Activated gamma-delta T cell (primary cell): Measurements from ENCODE around the gene LPAR2.
"Not testable (repeated sequence)": the region's sequence is repeated elsewhere in the genome, so short reads cannot be mapped to it uniquely, and the experiment has no call there.

Experiments used
- DNase-seq: peaks from one replicate; lab custom pipeline; 2025; lab: John Stamatoyannopoulos, UW

Gene LPAR2

DNA sequence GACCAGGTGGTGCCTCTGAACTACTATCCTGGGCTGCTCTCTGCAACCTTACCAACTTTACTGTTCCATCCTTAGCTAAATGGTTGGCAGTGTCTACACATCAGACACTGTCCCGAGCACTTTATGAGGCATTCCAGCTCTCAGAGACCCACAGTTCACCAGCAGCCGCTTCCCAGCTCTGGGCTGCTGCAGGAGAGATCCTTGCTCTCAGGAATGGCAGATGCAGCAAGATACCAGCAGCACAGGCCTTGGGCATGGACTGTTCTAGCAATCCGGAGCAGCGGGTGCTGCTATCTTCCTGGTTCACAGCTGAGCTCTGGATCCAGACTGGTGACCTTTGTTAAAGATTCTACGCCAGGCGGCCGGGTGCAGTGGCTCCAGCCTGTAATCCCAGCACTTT is 3.3 kb upstream of the LPAR2 start:
- DNase-seq = no peak

DNA sequence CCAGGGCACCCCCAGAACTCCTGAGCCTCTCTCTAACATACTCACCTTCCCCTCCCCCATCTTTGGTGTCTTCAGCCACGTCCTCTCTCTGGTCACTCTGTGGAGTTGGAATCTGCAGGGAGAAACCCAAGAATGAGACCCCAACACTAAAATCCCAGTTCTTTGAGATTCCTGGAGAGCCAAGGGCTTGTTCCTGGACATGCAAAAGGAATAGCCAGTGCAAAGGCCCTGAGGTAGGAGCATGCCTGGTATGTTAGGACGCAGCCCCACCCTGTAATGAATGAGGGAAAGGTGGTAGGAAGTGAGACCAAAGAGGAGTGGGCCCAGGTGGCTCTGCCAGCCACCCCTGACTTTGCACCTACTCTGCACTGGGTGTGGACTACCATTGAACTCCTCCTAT is 2.4 kb upstream of the LPAR2 start:
- no peak for DNase-seq

DNA sequence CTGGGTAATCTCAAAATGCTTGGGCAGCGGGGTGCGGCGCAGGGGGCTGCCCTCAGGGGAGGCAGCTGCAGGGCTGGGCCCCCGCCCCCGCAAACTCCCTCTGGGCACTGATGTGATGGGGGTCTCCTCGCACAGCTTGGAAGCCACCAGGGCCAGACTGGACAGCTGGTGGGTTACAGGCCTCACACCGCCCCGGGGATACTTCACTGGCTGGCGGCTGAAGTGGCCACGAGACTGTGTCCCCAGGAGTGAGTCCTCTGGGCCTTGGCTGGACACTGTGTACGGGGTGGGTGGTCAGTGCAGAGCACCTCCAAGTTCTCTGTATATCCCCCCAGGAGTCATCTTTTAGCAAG is 2.0 kb upstream of the LPAR2 start:
- DNase-seq = no peak

DNA sequence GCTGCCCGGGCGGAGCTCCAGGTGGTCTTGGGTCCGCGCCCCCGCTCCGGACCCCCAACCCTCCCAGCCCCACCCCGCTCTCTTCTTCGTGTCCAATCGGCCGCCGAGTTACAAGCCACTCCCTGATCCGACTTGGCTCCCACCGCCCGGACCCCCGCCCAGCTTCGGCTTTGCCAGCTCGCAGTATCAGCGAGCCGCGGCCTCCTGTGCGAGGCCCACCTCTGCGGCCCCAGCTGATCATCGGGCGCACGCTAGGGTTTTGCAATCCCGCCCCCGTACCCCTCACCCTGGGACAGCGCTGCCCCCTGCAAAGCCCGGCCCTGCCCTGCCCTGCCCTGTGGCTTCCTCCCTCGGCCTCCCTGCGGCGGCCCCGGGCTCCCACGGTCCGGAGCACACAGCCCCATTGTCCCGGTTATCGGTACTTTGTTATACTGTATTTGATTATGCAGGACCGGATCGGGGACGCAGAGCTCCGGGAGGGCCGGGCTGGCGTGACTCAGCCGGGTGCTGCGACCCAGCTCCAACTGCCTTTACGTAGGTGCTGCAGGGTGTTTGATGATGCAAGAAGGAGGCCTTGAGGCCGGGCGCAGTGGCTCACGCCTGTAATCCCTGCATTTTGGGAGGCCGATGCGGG is 598 bp upstream of the LPAR2 start:
- DNase-seq = peak; percentile 56

DNA sequence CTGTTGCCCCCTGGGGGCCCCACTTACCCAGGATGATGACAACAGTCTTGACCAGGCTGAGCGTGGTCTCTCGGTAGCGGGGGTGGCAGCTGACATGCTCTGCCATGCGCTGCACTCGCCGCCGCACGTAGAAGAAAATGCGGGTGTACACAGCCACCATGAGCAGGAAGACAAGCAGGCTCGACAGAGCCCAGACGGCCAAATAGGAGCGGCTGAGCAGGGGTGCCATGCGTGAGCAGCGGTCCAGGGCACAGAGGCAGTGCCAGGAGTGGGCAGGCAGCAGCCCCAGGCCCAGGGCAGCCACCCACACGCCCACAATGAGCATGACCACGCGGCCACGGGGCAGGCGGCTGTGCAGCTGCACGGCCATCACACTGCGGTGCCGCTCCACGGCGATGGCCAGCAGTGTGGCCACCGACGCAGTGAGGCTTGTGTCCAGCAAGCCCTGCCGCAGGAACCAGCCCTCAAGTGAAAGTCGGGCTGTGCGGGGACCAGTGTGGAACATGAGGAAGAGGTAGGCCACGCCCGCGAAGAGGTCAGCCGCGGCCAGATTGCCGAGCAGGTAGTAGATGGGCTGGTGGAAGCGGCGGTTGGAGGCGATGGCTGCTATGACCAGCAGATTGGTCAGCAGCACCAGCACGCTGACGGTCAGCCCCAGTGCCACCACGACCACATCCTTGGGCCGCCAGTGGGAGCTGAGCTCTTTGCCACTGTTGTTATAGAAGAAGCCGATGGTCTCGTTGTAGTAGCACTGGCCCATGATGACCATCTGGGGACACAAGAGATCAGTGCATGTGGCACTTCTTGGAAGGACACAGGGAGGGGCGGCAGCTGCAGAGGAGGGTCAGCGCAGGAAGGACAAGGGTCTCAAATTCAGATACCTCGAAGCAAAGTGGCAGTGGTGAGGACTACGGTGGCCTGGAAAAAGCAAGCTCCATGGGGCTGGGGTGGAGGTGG is 1.2 kb downstream of the LPAR2 start:
- no peak for DNase-seq

DNA sequence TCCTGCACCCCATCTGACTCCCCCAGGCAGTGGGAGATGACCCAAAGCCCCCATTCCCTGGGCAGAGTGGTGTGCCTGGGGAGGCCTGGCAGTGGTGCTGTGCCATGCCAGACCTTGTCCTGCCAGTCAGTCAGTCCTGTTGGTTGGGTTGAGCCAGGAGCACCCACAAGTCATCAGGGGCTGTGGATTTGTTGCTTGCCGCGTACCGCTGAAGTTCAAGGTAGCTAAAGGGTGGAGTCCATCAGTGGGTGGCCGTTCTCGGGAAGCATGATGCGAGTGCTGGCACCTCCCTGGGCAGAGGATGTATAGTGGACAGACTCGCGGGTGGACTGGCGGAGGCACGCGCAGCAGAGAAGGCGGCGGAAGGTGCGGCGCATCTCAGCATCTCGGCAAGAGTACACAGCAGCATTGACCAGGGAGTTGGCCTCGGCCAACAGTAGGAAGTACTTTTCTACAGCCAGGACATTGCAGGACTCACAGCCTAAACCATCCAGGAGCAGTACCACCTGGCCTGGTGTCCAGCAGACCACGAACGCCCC is 3.9 kb downstream of the LPAR2 start:
- DNase-seq = no peak

DNA sequence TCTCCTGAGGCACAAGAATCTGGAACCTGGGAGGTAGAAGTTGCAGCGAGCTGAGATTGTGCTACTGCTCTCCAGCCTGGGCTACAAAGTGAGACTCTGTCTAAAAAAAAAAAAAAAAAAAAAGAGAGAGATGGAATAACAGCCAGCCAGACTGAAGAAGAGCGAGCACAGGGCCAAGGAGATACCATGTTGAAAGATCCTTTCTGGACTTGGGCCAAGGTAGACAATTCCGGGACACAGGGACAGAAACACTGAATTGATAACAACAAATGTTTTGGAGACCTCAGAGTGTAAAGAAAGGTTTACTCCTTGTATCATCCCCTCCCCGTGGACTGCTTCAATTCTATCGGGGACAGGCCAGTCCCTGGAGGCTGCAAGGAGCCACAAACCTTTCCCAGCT is 4.6 kb downstream of the LPAR2 start:
- no peak for DNase-seq

DNA sequence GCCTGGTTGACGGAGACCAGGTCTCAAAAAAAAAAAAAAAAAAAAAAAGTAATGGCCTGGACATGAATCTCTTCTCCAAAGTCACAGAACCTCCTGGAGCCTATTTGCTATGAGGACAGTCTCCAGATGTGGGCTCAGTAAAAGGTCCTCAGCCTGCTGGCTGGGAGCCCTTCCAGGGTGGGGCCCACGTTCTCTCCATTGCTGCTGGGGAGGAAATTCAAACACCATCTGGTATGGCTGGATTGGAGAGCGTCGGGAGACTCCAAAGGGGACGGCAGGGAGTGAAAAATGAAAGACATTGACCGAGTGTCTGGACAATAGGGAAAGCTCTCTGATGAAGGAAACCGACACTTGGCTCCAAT is 8.2 kb downstream of the LPAR2 start:
- DNase-seq = no peak

DNA sequence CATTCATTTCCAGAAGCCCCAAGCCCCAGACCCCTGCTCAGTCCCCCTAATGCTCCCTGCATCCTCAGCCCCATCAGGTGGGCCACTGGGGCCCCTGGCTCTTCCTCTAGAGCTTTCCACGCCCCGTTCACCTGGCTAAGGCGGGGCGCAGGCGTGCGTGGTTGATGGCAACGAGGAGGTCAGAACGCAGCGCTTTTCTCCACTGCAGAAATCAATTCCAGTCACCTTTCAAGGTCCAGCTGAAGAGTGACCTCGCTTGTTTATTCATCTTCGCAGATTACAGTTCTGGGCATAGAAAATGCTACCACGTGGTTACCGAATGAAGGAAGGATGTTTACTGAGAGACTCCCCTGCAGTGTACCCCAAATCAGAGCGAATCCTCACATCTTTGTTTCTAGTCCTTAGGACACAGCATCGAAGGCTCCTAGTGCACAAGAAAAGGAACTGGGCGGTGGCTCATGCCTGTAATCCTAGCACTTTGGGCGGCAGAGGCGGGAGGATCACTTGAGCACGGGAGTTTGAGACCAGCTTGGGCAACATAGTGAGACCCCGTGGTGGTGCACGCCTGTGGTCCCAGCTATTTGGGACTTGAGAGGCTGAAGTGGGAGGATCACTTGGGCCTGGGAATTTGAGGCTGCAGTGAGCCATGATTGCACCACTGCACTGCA is 8.7 kb downstream of the LPAR2 start:
- no peak for DNase-seq

DNA sequence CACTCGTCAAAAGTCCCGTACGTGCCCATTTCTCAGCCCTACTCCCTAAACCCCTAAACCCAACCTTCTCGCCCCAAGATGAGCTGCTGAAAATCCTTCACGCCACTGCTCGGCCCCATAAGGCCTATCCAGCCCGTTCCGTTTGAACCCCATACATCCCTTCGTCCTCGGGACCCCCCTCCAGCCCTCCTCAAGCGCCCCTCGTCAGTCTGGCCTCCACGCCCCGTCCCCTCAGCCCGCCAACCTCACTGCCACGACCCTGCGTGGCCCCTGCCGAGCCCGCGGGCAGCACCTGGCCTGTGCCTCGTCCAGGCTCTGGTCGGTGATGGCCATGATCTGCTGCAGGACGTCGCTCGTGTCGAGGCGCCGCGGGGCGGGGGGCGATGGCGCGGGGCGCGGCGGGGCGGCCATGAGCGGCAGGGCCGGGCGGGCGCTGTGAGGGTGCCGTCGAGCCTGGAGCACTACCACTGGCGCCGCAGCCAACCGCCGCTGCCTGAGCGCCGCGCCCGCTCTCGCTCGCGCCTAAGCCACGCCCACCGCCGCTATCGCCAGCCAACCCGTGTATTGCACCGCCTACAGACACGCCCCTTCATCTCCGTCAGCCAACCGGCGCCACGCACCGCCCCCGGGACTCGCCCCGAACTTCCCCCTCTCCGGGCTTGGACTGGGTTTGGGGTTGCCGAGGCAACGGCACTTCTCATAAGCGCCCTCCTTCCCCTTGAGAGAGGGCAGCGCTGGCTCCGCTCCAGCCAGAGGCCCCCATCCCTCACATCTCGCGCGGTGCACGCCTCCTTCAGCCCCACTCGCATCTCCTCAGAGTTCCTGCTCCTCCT is 9.6 kb downstream of the LPAR2 start, which contains the start of gene PBX4:
PBX4 (minus strand) TSS at position 469 of the 833 bp plus-strand sequence; CDS start at position 411, 58 bp downstream.
- peak; percentile 98 for DNase-seq

DNA sequence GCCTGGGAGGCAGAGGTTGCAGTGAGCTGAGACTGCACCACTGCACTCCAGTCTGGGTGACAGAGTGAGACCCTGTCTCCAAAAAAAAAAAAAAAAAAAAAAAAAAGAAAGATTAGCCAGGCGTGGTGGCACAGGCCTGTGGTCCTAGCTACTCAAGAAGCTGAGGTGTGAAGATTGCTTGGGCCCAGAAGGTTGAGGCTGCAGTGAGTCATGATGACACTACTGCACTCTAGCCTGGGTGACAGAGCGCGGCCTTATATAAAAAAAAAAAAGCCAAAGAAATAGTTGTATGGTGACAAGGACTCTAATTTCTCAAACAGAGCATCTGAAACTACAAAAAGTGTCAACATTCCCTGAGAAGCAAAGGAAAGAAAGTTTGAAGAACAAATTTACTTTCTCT is 12.9 kb downstream of the LPAR2 start:
- no peak for DNase-seq

DNA sequence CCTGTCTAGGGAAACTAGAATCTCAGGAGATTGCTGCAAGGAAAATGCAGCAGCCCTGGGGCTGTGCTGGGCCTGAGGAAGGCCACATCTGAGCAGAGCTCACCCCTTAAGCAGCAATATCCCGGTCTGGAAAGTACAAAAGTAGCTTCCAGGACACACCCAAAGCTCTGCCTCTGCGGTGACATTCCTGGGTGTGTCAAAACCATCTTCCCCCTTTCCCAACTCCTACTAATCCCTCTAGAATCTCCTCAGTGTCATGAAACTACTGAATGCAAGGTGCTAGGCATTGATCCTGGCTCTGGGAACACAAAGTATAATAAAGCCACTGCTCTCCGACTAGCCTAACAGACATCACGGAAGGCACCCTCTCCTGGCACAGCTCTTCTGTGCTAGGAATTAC is 14.5 kb downstream of the LPAR2 start:
- DNase-seq = no peak

DNA sequence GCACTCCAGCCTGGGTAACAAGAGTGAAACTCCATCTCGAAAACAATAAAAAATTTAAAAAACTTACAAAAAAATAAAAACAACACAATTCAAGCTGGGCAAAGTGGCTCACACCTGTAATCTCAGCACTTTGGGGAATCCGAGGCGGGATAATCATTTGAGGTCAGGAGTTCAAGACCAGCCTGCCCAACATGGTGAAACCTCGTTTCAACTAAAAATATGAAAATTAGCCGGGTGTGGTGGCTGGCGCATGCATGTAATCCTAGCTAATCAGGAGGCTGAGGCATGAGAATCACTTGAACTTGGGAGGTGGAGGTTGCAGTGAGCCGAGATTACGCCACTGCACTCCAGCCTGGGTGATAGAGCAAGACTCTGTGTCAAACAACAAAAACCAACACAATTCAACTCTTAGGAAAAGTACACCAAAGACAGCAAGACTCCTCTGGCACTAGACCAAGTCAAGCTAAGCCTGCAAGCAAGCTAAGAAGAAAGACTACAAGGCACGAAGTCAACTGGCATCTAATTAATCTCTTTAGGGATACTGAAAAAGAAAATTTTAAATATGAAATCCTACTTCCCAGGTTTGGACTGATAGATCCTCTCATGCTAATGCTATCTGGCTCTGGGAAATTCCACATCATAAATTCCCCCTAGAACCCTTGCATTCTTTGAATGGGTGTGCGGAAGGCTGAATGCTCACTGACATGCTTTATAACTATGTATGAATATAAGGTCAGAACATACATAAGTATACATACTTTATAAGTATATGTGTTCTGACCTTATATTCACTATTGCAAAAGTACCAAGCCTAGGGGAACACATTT is 17.4 kb downstream of the LPAR2 start:
- DNase-seq = no peak

DNA sequence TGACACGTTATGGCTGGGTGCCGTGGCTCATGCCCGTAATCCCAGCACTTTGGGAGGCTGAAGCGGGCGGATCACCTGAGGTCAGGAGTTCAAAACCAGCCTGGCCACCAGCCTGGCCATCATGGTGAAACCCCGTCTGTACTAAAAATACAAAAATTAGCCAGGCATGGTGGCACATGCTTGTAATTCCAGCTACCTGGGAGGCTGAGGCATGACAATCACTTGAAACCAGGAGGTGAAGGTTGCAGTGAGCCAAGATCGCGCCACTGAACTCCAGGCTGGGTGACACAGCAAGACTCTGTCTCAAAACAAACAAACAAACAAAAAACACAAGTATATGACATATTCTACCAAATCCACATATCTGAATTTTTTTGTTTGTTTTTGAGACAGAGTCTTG is 21.3 kb downstream of the LPAR2 start:
- not testable (repeated sequence) for DNase-seq

DNA sequence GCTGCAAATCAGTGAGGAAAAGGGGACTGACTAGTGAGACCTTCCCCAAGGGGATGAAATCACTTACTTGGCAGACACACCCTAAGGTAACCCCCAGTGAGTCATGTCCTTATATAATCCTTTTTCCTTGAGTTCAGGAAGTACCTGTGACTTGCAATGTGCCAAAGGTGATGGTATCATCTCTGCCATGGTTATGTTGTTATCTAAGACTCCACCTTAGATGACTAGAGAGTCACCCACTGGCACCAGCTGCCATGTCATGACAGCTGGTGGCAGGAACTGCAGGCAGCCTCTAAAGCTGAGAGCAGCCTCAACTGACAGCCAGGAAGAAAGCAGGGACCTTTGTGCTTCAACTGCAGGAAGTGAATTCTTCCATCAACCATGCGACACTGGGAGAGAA is 22.0 kb downstream of the LPAR2 start:
- DNase-seq = no peak

DNA sequence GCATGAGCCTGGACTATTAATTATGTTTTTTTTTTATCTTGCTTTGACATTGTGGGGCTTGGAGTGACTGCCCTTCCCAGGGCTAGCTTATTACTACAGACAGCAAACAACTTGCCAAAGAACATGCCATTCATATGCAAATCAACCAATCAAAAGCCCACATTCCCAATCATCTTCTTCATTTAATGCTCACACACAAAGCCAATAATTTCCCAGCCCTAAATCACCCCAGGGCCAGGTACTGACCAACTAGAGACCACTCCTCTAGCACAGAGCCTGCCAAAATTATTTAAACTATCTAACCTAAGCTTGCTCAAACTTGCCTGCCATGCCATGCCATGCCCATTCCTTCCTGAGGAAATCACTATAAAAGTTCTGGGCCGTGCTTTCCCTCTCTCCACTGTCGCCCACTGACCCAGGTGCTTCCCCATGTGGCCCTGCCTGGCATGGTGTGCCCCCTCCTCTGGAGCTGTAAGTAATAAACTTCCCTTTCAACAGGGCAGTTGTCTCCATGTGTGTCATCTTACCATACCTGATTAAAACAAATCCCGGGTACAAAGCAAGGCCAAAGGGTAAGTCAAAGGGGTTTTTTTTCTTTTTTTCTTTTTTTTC is 25.2 kb downstream of the LPAR2 start:
- no peak for DNase-seq

DNA sequence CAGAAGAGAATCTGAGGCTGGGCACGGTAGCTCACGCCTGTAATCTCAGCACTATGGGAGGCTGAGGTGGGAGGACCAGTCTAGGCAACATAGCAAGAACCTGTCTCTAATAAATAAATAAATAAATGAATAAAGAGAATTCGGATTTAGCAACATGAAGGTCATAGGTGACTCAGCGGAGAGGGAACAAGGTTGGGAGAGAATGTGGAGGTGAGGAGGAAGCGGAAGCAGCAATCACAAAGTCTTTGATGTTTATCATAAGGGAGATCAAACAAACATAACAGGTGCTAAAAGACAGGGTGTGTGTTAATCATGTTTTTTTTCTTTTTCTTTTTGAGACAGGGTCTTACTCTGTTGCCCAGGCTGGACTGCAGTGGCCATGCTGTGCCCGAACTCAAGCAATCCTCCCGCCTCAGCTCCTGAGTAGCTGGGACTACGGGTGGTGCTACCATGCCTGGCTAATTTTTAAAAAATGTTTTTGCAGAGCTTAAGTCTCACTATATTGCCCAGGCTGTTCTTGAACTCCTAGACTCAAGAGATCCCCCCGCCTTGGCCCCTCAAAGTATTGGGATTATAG is 25.8 kb downstream of the LPAR2 start:
- DNase-seq = no peak

DNA sequence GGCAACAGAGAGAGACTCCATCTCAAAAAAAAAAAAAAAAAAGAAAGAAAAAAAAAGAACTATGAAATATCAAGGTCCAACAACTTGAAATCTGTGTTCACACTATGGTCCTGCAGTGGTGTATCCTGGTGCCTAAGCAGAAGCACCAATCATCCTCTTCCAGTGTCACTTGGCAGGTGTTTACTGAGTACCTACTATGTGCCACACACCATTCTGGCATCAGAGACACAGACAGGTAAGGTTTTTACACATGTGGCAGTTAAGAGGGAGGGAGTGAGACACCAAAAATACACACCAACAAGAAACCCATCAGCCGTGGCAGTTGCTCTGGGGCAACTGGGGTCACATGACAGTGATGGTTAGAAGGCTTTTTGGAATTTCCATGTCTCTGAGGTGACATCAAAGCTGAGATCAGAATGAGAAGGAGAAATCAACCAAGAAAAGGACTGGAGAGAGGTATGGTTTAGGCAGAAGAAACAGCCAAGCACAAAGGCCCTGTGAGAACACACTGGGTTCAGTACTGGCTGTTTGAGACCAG is 27.2 kb downstream of the LPAR2 start:
- DNase-seq = no peak

DNA sequence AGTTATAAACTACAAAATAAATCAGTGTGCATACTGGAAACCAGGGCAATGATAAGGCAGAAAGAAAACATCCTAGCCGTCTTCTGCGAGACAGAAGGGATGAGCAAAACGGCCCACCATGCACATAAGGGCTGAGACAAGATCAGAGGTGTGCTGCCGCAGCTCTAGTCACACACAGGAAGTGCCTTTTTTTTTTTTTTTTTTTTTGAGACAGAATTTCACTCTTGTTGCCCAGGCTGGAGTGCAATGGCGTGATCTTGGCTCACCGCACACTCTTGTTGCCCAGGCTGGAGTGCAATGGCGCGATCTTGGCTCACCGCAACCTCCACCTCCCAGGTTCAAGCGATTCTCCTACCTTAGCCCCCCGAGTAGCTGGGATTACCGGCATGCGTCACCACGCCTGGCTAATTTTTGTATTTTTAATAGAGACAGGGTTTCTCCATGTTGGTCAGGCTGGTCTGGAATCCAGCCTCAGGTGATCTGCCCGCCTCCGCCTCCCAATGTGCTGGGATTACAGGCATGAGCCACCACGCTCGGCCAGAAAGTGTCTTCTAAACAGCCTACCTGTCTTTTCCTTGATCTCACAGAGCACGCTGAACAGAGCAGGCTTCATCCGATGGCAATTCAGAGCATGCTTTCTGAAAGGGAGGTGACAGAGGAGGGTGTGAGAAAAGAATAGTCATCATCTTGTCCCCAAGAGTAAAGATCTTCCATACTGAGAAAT is 29.1 kb downstream of the LPAR2 start:
- peak; percentile 30 for DNase-seq
